Tibial nerve (tissue), 4 donors: ENCODE measurements around the gene CFDP1. TPM values are rescaled to one million over a fixed set of nuclear protein-coding genes. Genes with fewer than 3 reads are reported as not detected.

Experiments
- DNase-seq, 2 donors: peaks; one replicate each; pipeline ENCODE4 v3.0.0-alpha.2; 2019; ENCODE audit warnings: low spot score in 2 of 2
- H3K27ac ChIP-seq, 4 donors: fragments of 200-600 bp; sonication (generic) in 3 of 4; one replicate each; pipeline ENCODE4 v1.5.1; 2017 to 2019; ENCODE audit warnings: mild to moderate bottlenecking in 1 of 4
- H3K27me3 ChIP-seq, 2 donors: fragments of 200-600 bp; sonication (generic) in 1 of 2; one replicate each; pipeline versions ENCODE4 v1.5.1 to v1.6.0; 2017 to 2019
- H3K36me3 ChIP-seq, 3 donors: fragments of 200-600 bp; sonication (generic); one replicate each; pipeline ENCODE4 v1.5.1; 2018 to 2019
- H3K4me1 ChIP-seq, 4 donors: fragments of 200-600 bp; sonication (generic) in 3 of 4; one replicate each; pipeline ENCODE4 v1.5.1; 2017 to 2019
- H3K4me3 ChIP-seq, 4 donors: fragments of 200-600 bp; sonication (generic) in 3 of 4; one replicate each; pipeline ENCODE4 v1.5.1; 2017 to 2019; ENCODE audit warnings: mild to moderate bottlenecking in 1 of 4, moderate library complexity in 1 of 4
- H3K9me3 ChIP-seq, 4 donors: fragments of 200-600 bp; sonication (generic) in 3 of 4; one replicate each; pipeline ENCODE4 v1.5.1; 2017 to 2019
- EP300 ChIP-seq, 2 donors: sonication (generic); formaldehyde crosslinking; IDR thresholded peaks; one replicate each; pipeline ENCODE4 v1.6.1; 2017; ENCODE audit warnings: antibody characterized with exemption in 2 of 2, mild to moderate bottlenecking in 1 of 2
- POLR2A ChIP-seq, 2 donors: fragments of 450-650 bp; IDR thresholded peaks; one replicate each; pipeline ENCODE4 v1.6.1; 2017; ENCODE audit warnings: antibody characterized with exemption in 2 of 2, mild to moderate bottlenecking in 2 of 2, moderate library complexity in 2 of 2
- WGBS, 2 donors: methylation state at CpG; one replicate each; pipeline ENCODE4 v1.1.5; 2018; 5-methylcytosine and 5-hydroxymethylcytosine counted together
- total RNA-seq, 4 donors: library from RNA; depleted of rRNA; stranded (reverse); fragments of >200 nt; gene quantifications; one replicate each; pipeline ENCODE4 v1.1.0, GENCODE V29; 2016
- TF ChIP-seq, protein P1 (sequence below), 5 experiments: fragments of 200-600 bp in 3 of 5; fragments of 450-650 bp in 2 of 5; sonication (generic) in 3 of 5; IDR thresholded peaks; one replicate each; pipeline ENCODE4 v1.5.1; 2016 to 2019; ENCODE audit warnings: antibody characterized with exemption in 5 of 5, mild to moderate bottlenecking in 3 of 5, moderate library complexity in 2 of 5

Gene CFDP1
- total RNA-seq, 4 donors from 2014 or later, result 35.6 to 120 (median 62.4) TPM

DNA sequence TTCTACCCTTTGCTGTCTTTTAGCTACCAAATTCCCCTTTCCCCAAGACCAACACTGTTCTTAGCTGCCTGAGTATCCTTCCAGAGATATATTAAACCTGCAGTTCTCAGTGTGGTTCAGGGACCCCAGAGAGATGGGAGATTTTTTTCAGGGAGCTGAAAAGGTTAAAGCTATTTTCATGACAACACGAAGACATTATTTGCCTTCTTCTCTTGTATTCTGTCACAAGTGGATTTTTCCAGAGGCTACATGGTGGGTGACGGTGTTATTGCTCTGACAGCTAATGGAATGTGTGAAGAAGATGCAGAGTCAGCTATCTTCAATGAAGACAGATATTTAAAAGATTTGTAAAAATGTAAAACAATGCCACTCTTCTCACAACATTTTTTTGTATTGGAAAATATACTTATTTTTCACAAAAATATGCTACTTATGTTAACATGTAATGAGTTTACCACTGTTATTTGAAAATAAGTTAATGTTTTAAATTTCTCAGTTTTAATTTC, 69.0 kb downstream of the CFDP1 start:
- H3K4me3 ChIP-seq, result no peak overlapping the region

DNA sequence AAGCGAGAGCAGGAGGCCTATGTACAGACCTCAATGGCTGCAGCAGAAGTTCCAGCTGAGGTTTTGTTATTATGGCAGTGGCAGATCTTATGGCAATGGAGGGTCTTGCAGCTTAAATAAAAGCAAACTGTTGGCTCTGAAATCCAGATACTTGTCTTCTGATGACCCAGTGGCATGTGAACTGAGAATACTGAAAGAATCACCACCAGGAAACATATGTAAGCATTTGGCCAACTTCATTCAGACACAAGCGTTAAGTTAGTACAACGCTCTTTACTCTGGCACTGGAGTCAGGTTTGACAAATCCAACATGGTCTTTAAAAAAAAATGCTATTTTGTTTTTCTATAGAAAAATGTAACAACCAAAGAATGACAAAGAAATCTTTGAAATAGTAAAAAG, 70.5 kb downstream of the CFDP1 start:
- Histone ChIP-seq H3K36me3 (peaks cover 0 to 21% (median 0%) of the 10 kb centered on the region in 3 donors), H3K4me1 (peaks cover 0 to 11% (median 0%) of the 10 kb centered on the region in 4 donors), H3K9me3 (no peaks in the 10 kb centered on the region), H3K27me3 (no peaks in the 10 kb centered on the region), H3K4me3 (no peak overlapping the region), H3K27ac (no peak overlapping the region)
- TF ChIP-seq POLR2A (IDR thresholded peaks at IDR 0.05), result no peak
- TF ChIP-seq EP300 (IDR thresholded peaks at IDR 0.05), result no peak
- TF ChIP-seq, protein P1, sequence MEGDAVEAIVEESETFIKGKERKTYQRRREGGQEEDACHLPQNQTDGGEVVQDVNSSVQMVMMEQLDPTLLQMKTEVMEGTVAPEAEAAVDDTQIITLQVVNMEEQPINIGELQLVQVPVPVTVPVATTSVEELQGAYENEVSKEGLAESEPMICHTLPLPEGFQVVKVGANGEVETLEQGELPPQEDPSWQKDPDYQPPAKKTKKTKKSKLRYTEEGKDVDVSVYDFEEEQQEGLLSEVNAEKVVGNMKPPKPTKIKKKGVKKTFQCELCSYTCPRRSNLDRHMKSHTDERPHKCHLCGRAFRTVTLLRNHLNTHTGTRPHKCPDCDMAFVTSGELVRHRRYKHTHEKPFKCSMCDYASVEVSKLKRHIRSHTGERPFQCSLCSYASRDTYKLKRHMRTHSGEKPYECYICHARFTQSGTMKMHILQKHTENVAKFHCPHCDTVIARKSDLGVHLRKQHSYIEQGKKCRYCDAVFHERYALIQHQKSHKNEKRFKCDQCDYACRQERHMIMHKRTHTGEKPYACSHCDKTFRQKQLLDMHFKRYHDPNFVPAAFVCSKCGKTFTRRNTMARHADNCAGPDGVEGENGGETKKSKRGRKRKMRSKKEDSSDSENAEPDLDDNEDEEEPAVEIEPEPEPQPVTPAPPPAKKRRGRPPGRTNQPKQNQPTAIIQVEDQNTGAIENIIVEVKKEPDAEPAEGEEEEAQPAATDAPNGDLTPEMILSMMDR (IDR thresholded peaks at IDR 0.05), result no peak
- no peak for DNase-seq
- WGBS, 2 donors, result 81 to 86% methylated on average over 3 of the region's 3 CpGs

More for the DNA sequence above, 69.0 kb downstream of the CFDP1 start:
- Histone ChIP-seq H3K4me1 (peaks cover 0 to 3% (median 0%) of the 10 kb centered on the region in 4 donors), H3K27me3 (no peaks in the 10 kb centered on the region), H3K36me3 (peaks cover 0 to 23% (median 0%) of the 10 kb centered on the region in 3 donors), H3K9me3 (no peaks in the 10 kb centered on the region), H3K27ac (no peak overlapping the region)
- TF ChIP-seq, protein P1 (IDR thresholded peaks at IDR 0.05), result no peak
- TF ChIP-seq POLR2A (IDR thresholded peaks at IDR 0.05) (no peak), EP300 (IDR thresholded peaks at IDR 0.05) (no peak)
- 59 to 61% methylated on average over 2 of the region's 2 CpGs for WGBS, 2 donors
- no peak for DNase-seq

DNA sequence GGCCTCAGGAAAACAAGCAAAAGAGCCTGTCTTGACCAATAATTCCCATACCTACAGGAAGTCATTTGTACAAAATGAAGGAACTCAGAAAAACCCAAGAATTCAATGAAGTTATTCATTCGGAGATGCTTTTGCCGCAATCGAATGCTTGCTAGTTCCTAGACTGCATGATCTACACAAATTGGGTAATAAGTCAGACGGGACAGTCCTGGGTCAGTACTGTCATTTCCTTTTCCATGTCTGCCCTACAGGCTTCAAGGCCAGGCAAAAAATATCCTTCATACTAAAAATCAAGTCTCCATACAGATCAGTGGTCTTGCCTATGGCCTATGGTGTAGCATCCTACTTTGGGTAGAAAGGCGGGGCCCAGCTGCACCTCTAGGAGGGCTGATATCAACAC, 71.4 kb downstream of the CFDP1 start:
- 72 to 74% methylated on average over 5 of the region's 5 CpGs for WGBS, 2 donors
- DNase-seq, result no peak
- H3K36me3 ChIP-seq, result peaks cover 0 to 15% (median 0%) of the 10 kb centered on the region in 3 donors
- H3K27me3 ChIP-seq, result no peaks in the 10 kb centered on the region
- TF ChIP-seq, protein P1 (IDR thresholded peaks at IDR 0.05), result no peak
- TF ChIP-seq POLR2A (IDR thresholded peaks at IDR 0.05), result no peak
- H3K4me1 ChIP-seq, result peaks cover 0 to 11% (median 0%) of the 10 kb centered on the region in 4 donors
- H3K4me3 ChIP-seq, result no peak overlapping the region
- no peak overlapping the region for H3K27ac ChIP-seq
- no peaks in the 10 kb centered on the region for H3K9me3 ChIP-seq

DNA sequence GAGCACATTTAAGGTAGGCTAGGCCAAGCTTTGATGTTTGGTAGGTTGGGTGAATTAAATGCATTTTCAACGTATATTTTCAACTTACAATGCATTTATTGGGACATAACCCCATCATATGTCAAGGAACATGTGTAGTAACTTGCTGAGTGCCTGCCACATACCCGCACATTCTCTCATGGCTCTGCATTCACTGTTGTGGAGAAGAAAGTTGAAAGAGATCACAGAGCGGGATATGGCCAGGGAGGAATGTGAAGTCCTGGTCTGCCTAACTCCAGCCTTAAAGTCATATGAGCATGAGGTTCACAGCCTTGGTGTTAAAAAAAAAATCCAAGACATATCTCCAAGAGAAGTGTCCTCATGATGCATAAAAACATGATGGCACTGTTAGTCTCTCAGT, 79.1 kb downstream of the CFDP1 start:
- peaks cover 0 to 7% (median 0%) of the 10 kb centered on the region in 4 donors for H3K4me1 ChIP-seq
- DNase-seq, result no peak
- H3K27me3 ChIP-seq, result no peaks in the 10 kb centered on the region
- no peaks in the 10 kb centered on the region for H3K9me3 ChIP-seq
- TF ChIP-seq, protein P1 (IDR thresholded peaks at IDR 0.05), result no peak
- TF ChIP-seq POLR2A (IDR thresholded peaks at IDR 0.05) (no peak), EP300 (IDR thresholded peaks at IDR 0.05) (no peak)
- H3K27ac ChIP-seq, result no peak overlapping the region
- H3K4me3 ChIP-seq, result no peak overlapping the region
- WGBS, 2 donors, result 92 to 97% methylated on average over 3 of the region's 3 CpGs
- H3K36me3 ChIP-seq, result peaks cover 0 to 6% (median 0%) of the 10 kb centered on the region in 3 donors

DNA sequence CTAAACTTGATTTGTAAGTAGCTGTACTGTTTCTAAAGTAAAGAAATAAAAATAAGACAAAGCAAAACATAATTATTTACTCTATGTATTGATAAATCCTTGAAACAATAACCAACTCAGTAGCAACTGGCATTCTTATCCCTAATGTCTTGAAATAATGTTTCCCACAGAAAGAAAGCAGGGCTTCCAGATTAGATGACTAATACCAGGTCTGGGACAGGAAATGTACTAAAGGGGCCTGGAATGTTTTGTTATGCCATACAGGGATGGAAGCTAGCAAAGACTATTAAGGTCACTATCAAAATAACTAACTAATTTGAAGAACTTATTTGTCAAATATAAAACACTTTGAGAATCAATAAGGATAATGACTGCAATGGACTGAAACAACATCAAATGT, 82.1 kb downstream of the CFDP1 start:
- no peaks in the 10 kb centered on the region for H3K4me1 ChIP-seq
- H3K9me3 ChIP-seq, result no peaks in the 10 kb centered on the region
- peaks cover 0 to 6% (median 0%) of the 10 kb centered on the region in 3 donors for H3K36me3 ChIP-seq
- no peak for DNase-seq
- no peak overlapping the region for H3K27ac ChIP-seq
- H3K27me3 ChIP-seq, result no peaks in the 10 kb centered on the region
- no peak for TF ChIP-seq EP300 (IDR thresholded peaks at IDR 0.05)
- no peak for TF ChIP-seq POLR2A (IDR thresholded peaks at IDR 0.05)
- TF ChIP-seq, protein P1 (IDR thresholded peaks at IDR 0.05), result no peak
- H3K4me3 ChIP-seq, result no peak overlapping the region
